Rectal smooth muscle tissue (tissue), 1 donor: Measurements from ENCODE around the gene CSNK1E.

Experiments used
- H3K27ac ChIP-seq: one replicate; pipeline ENCODE4 v1.7.0; 2013; ENCODE audit warnings: low read depth, low read length, inconsistent platforms
- H3K27me3 ChIP-seq: one replicate; pipeline ENCODE4 v1.7.0; 2013; ENCODE audit warnings: low read length; ENCODE audit not compliant: control insufficient read depth, insufficient read depth
- H3K36me3 ChIP-seq: one replicate; pipeline ENCODE4 v1.7.0; 2013; ENCODE audit warnings: low read length; ENCODE audit not compliant: control insufficient read depth, insufficient read depth
- H3K4me1 ChIP-seq: one replicate; pipeline ENCODE4 v1.7.0; 2013; ENCODE audit warnings: low read length; ENCODE audit not compliant: control insufficient read depth, insufficient read depth
- H3K4me3 ChIP-seq: one replicate; pipeline ENCODE4 v1.7.0; 2013; ENCODE audit warnings: low read length
- H3K9ac ChIP-seq: one replicate; pipeline ENCODE4 v1.7.0; 2013; ENCODE audit warnings: low read length

The CSNK1E gene

DNA sequence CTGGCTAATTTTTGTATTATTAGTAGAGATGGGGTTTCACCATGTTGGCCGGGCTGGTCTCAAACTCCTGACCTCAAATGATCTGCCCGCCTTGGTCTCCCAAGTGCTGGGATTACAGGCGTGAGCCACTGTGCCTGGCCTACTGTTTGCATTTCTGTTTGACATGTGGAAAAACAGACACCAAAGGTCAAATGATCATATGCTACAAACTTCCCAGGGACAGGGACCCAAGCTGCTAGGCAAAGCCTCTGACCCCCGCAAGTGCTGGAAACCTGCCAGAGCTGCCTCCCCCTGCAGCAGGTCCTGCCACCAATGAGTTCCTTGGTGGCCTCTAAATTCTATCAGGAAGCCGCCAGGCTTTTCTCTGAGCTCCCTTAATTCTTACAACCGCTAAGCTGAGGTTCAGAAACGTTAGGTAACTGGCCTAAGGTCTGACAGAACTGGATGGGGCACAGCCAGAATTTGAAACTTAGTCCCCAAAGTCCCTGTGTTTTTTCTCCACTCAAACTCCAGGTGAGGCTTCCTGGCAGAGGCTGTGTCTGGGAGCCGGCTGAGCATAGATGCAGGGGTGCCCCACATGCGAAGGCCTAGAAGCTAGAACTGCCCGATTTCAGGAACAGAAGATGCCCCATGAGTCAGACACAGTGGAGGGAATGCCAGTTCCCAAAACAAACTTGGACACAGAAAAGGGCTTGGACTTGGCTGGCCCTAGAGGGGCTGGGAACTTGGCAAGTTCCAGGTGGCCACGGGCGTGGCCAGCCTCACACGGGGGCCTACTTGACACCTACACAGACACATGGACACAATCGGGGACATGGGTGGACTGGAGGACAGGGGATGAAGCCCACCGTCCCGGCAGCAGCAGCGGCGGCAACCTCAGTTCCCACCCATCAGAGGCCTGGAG, 7.4 kb downstream of the CSNK1E start:
- no peaks in the 10 kb centered on the region for H3K36me3 ChIP-seq
- no peak overlapping the region for H3K9ac ChIP-seq
- no peak overlapping the region for H3K4me3 ChIP-seq
- H3K27me3 ChIP-seq: no peaks in the 10 kb centered on the region
- H3K27ac ChIP-seq: peak overlapping the region; percentile 44
- H3K4me1 ChIP-seq: peaks cover 44% of the 10 kb centered on the region

DNA sequence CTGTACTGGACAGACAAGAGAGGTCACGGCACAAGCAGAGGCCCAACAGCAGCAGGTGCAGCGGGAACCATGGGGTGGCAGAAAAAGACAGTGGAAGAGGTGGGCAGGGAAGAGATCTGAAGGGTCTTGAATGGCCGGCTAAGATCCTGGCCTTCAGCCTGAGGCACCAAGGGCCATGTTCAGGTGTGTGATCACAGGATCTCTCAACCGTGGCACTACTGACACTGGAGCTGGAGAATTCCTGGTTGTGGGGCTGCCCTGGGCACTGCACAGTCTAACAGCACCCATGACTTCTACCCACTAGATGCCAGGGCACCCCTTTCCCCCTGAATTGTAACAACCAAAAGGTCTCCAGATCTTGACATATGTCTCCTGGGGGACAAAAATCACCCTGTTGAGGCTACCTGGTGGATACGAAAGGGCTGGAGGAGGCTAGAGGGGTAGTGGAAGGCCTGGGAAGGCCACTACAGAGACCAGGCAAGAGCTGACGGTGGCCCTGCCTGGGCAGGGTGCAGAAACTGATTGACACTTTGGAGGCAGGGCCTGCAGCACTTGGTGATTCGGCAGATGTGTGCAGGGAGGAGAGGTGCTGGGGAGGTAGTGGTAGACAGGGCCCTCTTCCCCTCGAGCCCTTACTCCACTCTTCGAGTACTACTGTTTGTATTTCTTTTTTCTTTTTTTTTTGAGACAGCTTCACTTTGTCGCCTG, 8.3 kb downstream of the CSNK1E start:
- Histone ChIP-seq H3K9ac (no peak overlapping the region), H3K27me3 (no peaks in the 10 kb centered on the region), H3K4me3 (no peak overlapping the region), H3K27ac (no peak overlapping the region), H3K4me1 (peaks cover 41% of the 10 kb centered on the region), H3K36me3 (no peaks in the 10 kb centered on the region)

DNA sequence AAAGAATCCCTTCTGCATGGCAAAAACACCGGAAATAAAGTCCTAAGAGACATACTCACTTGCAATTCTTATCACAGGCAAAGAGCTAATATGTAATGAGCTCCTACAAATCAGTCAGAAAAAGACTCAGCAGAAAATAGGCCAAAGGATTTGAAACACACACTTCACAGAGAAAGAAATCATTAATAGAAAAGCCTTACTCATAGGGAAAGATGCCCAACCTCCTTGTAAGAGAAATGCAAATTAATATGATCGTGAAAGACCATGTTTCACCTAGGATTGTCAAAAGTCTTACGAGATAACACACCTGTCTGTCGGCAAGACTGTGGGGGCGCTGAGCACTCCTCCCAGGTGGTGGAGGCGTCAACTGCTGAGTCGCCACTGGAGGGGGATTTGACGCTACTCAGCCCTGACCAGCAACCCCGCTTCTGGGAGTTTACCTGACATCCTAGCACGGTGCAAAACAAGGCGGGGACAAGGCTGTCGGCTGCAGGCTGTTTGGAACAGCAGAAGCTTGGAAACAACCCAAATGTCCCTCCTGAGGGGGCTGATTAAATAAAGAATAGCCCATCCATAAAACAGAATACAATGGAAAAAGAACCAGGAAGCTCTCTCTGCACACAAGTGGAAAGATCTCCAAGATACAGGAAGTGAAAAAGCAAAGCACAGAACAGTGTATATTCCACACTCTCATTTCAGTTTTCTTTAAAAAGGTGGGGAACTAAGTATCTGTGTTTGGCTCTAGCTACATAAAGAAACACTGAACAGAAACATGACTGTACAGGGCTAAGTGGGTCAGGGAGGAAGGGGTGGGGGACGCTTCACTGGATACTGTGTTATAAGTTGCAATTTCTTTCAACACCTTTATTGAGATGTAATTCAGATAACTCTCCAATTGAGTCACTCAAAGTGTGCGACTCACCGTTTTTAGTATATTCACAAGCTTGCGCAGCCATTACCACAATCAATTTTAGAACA, 11.5 kb downstream of the CSNK1E start:
- H3K4me1 ChIP-seq: peaks cover 28% of the 10 kb centered on the region
- peaks cover 14% of the 10 kb centered on the region for H3K36me3 ChIP-seq
- no peak overlapping the region for H3K9ac ChIP-seq
- peak overlapping the region; percentile 22 for H3K4me3 ChIP-seq
- no peaks in the 10 kb centered on the region for H3K27me3 ChIP-seq
- peak overlapping the region; percentile 11 for H3K27ac ChIP-seq

DNA sequence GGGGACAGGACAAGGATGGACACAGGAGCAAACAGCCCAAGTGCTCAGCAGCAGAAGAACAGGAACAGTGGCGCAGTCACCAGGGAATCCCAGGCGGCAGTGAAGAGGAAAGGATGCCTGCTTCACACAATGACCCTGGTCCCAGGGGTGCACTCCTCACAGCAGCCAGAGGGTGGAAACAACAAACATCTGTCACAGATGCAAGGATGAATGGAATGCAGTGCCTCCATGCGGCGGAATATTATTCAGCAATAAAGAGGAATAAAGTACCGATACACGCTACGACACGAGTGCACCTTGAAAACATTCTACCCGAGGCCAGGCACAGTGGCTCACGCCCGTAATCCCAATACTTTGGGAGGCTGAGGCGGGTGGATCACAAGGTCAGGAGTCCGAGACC, 12.7 kb downstream of the CSNK1E start:
- Histone ChIP-seq H3K36me3 (peaks cover 25% of the 10 kb centered on the region), H3K27me3 (no peaks in the 10 kb centered on the region), H3K27ac (no peak overlapping the region), H3K4me3 (no peak overlapping the region), H3K9ac (no peak overlapping the region), H3K4me1 (peaks cover 15% of the 10 kb centered on the region)

DNA sequence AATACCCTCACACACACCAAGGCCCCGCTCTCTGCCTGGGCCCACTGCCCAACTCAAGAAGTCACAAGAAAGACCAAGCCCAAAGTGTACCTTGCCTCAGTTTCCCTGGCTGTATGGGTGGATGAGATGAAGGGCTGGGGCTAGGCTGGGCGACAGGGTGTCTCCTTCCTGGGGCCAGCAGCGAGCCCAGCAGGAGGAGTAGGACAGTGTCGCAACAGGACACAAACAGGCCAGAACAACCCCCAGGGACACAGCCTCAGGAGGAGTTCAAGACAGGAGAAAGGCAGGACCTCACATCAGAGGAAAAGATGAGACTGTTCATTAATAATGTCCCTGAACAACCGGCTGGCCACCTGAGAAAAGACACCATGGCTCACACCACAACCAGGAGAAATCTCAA, 13.3 kb downstream of the CSNK1E start:
- H3K27me3 ChIP-seq: no peaks in the 10 kb centered on the region
- peaks cover 15% of the 10 kb centered on the region for H3K4me1 ChIP-seq
- peaks cover 30% of the 10 kb centered on the region for H3K36me3 ChIP-seq
- H3K4me3 ChIP-seq: no peak overlapping the region
- H3K9ac ChIP-seq: no peak overlapping the region
- H3K27ac ChIP-seq: peak overlapping the region; percentile 31

DNA sequence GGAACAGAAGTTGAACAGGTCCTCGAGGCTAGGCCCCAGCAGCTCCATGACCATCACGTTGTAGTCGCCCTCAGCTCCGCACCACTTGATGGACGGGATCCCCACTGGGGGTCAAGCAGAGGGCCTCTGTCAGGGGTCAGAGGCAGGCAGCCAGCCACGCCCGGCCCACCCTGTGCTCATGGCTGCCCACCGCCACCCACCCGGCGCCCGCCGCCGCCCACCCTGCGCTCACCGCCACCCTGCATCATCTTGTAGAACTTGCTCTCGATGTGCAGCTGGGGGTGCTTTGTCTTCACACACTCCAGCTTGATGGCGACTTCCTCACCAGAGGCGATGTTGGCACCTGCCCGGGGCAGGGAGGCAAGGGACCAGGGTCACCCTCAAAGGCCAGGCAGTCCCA, 14.3 kb downstream of the CSNK1E start:
- H3K27ac ChIP-seq: no peak overlapping the region
- peaks cover 39% of the 10 kb centered on the region for H3K36me3 ChIP-seq
- no peaks in the 10 kb centered on the region for H3K27me3 ChIP-seq
- peaks cover 15% of the 10 kb centered on the region for H3K4me1 ChIP-seq
- no peak overlapping the region for H3K9ac ChIP-seq
- no peak overlapping the region for H3K4me3 ChIP-seq

DNA sequence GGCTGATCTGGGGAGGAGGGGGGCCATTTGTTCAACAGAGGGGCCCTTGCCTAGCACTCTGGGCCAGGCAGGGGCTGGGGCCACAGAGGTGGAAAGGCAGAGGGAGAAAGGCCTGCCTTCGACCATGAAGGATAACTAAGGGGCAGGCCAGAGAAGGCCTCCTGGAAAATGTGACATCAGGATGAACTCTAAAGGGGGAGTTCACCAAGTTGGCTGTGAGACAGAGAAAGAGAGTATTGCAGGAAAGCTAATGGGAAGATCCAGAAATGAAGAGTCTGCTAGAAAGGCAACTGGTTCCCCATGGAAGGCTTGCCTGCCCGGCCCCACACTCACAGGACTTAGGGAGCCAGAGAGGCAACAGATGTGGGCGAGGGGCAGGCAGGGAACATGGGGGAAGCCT, 16.3 kb downstream of the CSNK1E start:
- peaks cover 12% of the 10 kb centered on the region for H3K4me1 ChIP-seq
- no peak overlapping the region for H3K4me3 ChIP-seq
- H3K36me3 ChIP-seq: peaks cover 55% of the 10 kb centered on the region
- H3K27me3 ChIP-seq: no peaks in the 10 kb centered on the region
- no peak overlapping the region for H3K27ac ChIP-seq
- no peak overlapping the region for H3K9ac ChIP-seq

DNA sequence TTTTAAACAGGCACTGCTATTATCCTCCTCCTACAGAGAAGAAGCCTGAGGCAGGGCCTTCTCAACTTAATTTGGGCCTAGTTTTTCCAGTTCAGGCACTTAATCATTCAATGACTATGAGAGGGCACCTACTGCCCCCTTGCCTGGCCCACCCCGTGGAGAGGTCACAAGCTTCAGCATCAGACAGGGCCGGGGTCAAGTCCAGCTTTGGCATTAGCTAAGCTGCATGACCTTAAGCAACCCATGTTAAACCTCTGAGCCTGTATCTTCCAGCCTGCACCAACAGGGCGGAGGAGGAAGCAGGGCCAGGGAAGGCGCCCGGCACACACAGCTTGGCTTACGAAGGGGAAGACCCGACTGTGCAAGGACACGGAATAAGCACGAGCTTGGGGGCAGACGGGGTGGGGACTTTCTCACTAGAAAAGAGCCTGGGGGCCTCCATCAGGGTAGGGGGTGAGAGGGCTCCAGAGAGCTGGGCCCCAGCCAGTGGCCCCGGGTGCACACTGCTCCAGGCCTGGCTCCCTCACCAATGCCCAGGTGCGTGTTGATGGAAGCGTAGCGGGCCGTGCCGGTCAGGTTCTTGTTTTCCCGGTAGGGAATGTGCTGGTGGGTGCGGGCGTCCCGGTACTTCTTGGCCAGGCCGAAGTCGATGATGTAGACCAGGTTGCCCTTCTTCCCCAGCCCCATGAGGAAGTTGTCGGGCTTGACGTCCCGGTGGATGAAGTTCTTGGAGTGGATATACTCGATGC, 16.9 kb downstream of the CSNK1E start:
- Histone ChIP-seq H3K27me3 (no peaks in the 10 kb centered on the region), H3K4me3 (no peak overlapping the region), H3K9ac (no peak overlapping the region), H3K27ac (no peak overlapping the region), H3K4me1 (peaks cover 8% of the 10 kb centered on the region), H3K36me3 (peaks cover 59% of the 10 kb centered on the region)

DNA sequence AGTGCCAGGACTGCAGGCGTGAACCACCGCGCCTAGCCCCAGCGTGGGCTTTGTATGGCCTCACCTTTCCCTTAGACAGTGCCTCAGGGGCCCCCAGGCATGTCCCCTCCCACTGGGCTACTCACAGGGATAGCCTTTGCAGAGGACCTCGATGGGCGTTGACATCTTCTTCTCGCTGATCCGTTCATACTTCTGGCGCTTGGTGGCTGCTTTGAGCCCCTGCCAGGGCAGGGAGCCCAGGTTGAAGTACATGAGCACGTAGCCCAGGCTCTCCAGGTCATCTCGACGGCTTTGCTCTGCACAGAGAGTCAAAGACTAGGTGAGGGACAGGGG, 17.5 kb downstream of the CSNK1E start:
- H3K27ac ChIP-seq: no peak overlapping the region
- peaks cover 8% of the 10 kb centered on the region for H3K4me1 ChIP-seq
- peaks cover 59% of the 10 kb centered on the region for H3K36me3 ChIP-seq
- no peaks in the 10 kb centered on the region for H3K27me3 ChIP-seq
- no peak overlapping the region for H3K9ac ChIP-seq
- H3K4me3 ChIP-seq: no peak overlapping the region

DNA sequence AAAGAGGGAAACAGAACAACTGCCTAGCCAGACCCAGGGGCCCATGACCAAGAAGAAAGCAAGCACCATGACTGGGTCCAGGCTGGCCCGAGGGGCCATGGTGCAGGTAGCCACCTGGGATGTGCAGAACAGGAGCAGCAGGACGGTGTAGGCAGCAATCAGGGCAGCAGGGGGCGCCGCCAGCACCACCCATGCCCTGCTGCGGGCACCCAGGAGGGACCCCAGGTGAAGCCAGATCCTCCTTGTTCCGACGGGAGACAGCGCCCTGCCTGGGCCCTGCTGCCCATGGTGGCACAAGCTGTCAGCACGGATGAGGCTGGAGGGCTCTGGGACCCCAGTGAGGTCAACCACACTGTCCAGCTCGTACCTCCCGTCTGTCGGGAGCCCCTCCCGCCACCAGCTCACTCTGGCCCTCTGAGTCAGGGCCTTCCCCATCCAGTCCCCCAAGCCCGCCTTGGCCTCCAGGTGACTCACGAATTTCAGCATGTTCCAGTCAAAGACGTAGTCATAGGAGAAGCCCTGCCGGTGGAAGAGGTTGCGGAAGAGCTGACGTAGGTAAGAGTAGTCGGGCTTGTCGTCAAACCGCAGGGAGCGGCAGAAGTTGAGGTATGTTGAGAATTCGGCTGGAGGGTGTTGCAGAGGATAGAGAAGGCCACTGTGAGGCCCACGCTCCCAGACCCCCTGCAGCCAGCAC, 18.8 kb downstream of the CSNK1E start:
- Histone ChIP-seq H3K27me3 (no peaks in the 10 kb centered on the region), H3K36me3 (peaks cover 68% of the 10 kb centered on the region), H3K27ac (no peak overlapping the region), H3K4me3 (no peak overlapping the region), H3K9ac (no peak overlapping the region), H3K4me1 (no peaks in the 10 kb centered on the region)

DNA sequence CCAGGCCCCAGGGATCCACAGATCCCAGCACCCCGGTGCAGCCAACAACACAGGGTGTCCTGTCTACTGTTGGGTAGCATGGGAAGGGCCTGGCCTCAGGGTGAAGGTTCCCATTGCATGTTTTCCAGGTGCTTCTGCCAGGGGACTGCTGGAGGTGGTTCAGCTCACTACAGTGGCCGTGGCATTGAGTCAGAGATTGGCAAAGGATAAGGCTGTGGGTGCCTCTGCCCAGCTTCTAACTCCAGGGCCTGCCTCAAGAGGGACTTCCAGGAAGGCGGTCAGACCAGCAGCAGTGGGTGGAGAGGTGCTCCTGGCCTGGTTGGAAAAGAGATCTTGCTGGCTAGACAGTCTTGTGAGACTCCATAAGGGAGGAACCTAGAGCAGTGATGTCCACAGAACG, 20.9 kb downstream of the CSNK1E start:
- H3K27ac ChIP-seq: no peak overlapping the region

More for the DNA sequence above, 20.9 kb downstream of the CSNK1E start:
- Histone ChIP-seq H3K27me3 (no peaks in the 10 kb centered on the region), H3K4me1 (no peaks in the 10 kb centered on the region), H3K36me3 (peaks cover 59% of the 10 kb centered on the region), H3K9ac (no peak overlapping the region), H3K4me3 (no peak overlapping the region)
